Keratinocyte (primary cell): ENCODE results near the gene PRKCZ. TPM values are rescaled to one million over a fixed set of nuclear protein-coding genes. Genes with fewer than 3 reads are reported as not detected.

Source experiments
- DNase-seq: peaks from one replicate; pipeline ENCODE4 v3.0.0-alpha.2; 2011; ENCODE audit warnings: low read depth, missing footprints, low spot score
- FAIRE-seq: peaks from 2 replicates; lab custom pipeline; 2011; peaks lifted over from hg19 to GRCh38; lab: Jason Lieb, UNC
- H2AFZ ChIP-seq: 2 replicates; pipeline ENCODE4 v1.6.0; 2012; ENCODE audit warnings: low read length, control low read depth, inconsistent platforms; ENCODE audit not compliant: control insufficient read depth
- H3K27ac ChIP-seq: 2 replicates; pipeline ENCODE4 v1.5.1; 2011; ENCODE audit warnings: low read length; ENCODE audit not compliant: control insufficient read depth, insufficient read depth
- H3K27me3 ChIP-seq: 3 replicates; pipeline ENCODE4 v1.6.0; 2011; ENCODE audit warnings: low read length; ENCODE audit not compliant: control insufficient read depth, insufficient read depth; ENCODE audit errors: extremely low read depth
- H3K36me3 ChIP-seq, 2 experiments: 2 replicates in 1 of 2; 3 replicates in 1 of 2; pipeline ENCODE4 v1.5.1; 2011; ENCODE audit warnings: low read length in 2 of 2, mild to moderate bottlenecking in 1 of 2; ENCODE audit not compliant: control insufficient read depth in 2 of 2, insufficient read depth in 2 of 2; ENCODE audit errors: extremely low read depth in 1 of 2
- H3K4me1 ChIP-seq: 3 replicates; pipeline ENCODE4 v1.5.1; 2011; ENCODE audit warnings: low read length; ENCODE audit not compliant: control insufficient read depth, insufficient read depth; ENCODE audit errors: extremely low read depth
- H3K4me2 ChIP-seq: 3 replicates; pipeline ENCODE4 v1.6.0; 2011; ENCODE audit warnings: low read depth, low read length; ENCODE audit not compliant: control insufficient read depth, insufficient read depth; ENCODE audit errors: extremely low read depth
- H3K4me3 ChIP-seq, 3 experiments: fragments of 200-600 bp in 1 of 3; sonication (generic) in 1 of 3; 2 replicates in 2 of 3; 3 replicates in 1 of 3; pipeline ENCODE4 v1.5.1; 2011 to 2016; ENCODE audit warnings: low read length in 3 of 3, mild to moderate bottlenecking in 3 of 3, control low read depth in 2 of 3, inconsistent platforms in 1 of 3, low read depth in 1 of 3, mixed read lengths in 1 of 3, mixed run types in 1 of 3, moderate library complexity in 1 of 3; ENCODE audit not compliant: control insufficient read depth in 2 of 3, insufficient read depth in 2 of 3; ENCODE audit errors: extremely low read depth in 1 of 3
- H3K79me2 ChIP-seq: 2 replicates; pipeline ENCODE4 v1.6.0; 2012; ENCODE audit warnings: low read length; ENCODE audit not compliant: control insufficient read depth, insufficient read depth
- H3K9ac ChIP-seq: 3 replicates; pipeline ENCODE4 v1.6.0; 2011; ENCODE audit warnings: low read length; ENCODE audit not compliant: control insufficient read depth, insufficient read depth; ENCODE audit errors: extremely low read depth
- H3K9me1 ChIP-seq: 3 replicates; pipeline ENCODE4 v1.6.0; 2011; ENCODE audit warnings: low read length; ENCODE audit not compliant: control insufficient read depth, insufficient read depth; ENCODE audit errors: extremely low read depth
- H3K9me3 ChIP-seq: 2 replicates; pipeline ENCODE4 v1.5.1; 2012; ENCODE audit warnings: low read depth, low read length; ENCODE audit not compliant: control insufficient read depth
- H4K20me1 ChIP-seq: 3 replicates; pipeline ENCODE4 v1.6.0; 2011; ENCODE audit warnings: low read length; ENCODE audit not compliant: control insufficient read depth, insufficient read depth; ENCODE audit errors: extremely low read depth
- EZH2 ChIP-seq: IDR thresholded peaks from one replicate; pipeline ENCODE4 v1.6.1; 2012; ENCODE audit warnings: inconsistent platforms, mild to moderate bottlenecking, low read length, moderate library complexity
- dilution Hi-C: fragments of 300-500 bp; cut with MboI; formaldehyde crosslinking; loops from one replicate; pipeline ENCODE4 v1.7.0; 2020; ENCODE audit warnings: low sequenced_read_pairs; ENCODE audit not compliant: extremely low pct_ligation_motif_present
- polyA plus RNA-seq, 5 experiments: library from polyadenylated mRNA; depleted of rRNA in 3 of 5; stranded (reverse) in 3 of 5; stranded (forward) in 1 of 5; unstranded in 1 of 5; fragments of >200 nt; gene quantifications; 1 replicate in 1 of 5; 2 replicates in 3 of 5; 3 replicates in 1 of 5; pipeline versions ENCODE4 v1.2.1 to v1.2.3, GENCODE V29; 2011 to 2012; ENCODE audit warnings: missing spikeins in 2 of 5, low read depth in 1 of 5, low replicate concordance in 1 of 5
- TF ChIP-seq, protein P1 (sequence below), 3 experiments: IDR thresholded peaks in 1 of 3; conservative IDR thresholded peaks in 1 of 3; optimal IDR thresholded peaks in 1 of 3; 2 replicates in 2 of 3; 3 replicates in 1 of 3; pipeline versions ENCODE3 to v1.5.1; 2011; ENCODE audit warnings: low read length in 3 of 3, mild to moderate bottlenecking in 3 of 3, moderate library complexity in 2 of 3, control low read depth in 1 of 3, inconsistent platforms in 1 of 3; ENCODE audit not compliant: insufficient read depth in 2 of 3; ENCODE audit errors: extremely low read depth in 1 of 3

The PRKCZ gene
- polyA plus RNA-seq, 1 donor (not counting 4 experiments of a cell fraction or from before 2014, with no cell fraction given): 36.3 TPM

DNA sequence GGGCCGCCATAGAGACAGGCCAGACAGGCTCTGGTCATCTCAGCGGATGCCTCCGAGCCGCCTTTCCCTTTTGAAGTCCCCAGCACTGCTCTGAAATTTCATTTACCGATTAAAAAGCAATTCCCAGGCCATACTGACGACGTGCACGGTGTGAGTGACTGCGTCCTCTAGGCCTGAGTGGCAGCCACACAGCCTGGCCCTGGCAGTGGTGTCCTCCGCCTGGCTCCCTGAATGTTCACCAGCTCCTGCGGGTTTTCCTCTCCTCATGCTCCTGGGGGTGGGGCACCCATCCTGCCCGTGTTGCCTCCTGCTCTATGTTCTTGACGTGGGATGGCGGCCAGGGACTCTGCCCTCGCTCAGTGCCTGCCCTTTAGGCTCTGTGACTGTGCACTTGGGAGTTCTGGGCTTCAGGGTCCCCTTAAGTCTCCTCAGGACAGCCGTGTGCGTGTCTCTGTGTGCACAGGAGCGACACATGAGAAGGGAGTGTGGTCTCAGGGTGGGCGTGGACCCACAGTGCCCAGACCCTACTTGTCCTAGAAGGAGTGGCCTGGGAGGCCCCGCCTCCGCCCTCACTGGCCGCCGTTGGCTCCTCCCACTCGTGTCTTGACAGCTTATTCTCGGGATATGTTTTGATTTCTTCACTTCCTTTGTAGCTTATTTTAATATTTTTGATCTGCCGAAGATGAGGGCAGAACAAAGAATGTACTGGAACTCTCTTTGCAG is 181.5 kb downstream of the PRKCZ start:
- peaks cover 59% of the 10 kb centered on the region for H4K20me1 ChIP-seq

DNA sequence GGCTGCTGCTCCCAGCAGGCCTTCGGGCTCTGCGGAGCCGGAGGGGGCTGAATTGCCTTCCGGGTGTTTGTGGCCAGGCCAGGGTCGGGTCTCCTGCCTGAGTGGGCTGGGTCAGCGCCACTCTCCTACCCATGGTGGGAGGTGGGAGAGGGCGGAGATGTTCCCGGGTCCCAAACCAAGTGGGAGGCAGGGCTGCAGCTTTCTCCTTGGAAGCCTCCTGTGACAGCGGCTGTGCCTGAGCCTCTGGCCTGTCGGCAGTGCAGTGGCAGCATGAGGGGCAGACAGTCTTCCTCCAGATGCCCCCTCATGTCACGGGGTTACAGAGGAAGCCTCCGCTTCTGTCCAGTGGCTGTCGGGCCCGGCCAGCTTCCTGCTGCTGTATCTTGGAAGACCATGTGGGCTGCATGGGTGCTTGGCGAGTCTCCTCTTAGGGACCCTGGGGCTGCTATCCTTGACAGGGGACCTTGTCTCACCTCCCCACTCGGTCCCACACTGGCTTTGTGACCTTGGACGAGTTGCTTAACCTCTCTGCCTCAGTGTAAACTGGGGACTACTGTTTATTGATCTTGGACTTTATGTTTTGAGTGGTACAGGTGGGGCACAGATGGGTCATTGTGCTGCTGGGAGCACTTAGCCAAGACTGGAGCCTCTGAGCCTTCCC is 182.2 kb downstream of the PRKCZ start:
- Histone ChIP-seq H3K4me3 (peak overlapping the region; percentile 54 to 88 (median 87)), H2AFZ (no peak overlapping the region), H3K9ac (peak overlapping the region; percentile 88), H3K27ac (peak overlapping the region; percentile 66), H3K4me1 (peaks cover 41% of the 10 kb centered on the region), H3K4me2 (peak overlapping the region; percentile 88), H3K9me3 (no peaks in the 10 kb centered on the region), H3K27me3 (no peaks in the 10 kb centered on the region), H4K20me1 (peaks cover 63% of the 10 kb centered on the region), H3K36me3 (no peaks in the 10 kb centered on the region), H3K79me2 (peaks cover 87% of the 10 kb centered on the region), H3K9me1 (no peaks in the 10 kb centered on the region)
- no peak for TF ChIP-seq EZH2
- TF ChIP-seq, protein P1, sequence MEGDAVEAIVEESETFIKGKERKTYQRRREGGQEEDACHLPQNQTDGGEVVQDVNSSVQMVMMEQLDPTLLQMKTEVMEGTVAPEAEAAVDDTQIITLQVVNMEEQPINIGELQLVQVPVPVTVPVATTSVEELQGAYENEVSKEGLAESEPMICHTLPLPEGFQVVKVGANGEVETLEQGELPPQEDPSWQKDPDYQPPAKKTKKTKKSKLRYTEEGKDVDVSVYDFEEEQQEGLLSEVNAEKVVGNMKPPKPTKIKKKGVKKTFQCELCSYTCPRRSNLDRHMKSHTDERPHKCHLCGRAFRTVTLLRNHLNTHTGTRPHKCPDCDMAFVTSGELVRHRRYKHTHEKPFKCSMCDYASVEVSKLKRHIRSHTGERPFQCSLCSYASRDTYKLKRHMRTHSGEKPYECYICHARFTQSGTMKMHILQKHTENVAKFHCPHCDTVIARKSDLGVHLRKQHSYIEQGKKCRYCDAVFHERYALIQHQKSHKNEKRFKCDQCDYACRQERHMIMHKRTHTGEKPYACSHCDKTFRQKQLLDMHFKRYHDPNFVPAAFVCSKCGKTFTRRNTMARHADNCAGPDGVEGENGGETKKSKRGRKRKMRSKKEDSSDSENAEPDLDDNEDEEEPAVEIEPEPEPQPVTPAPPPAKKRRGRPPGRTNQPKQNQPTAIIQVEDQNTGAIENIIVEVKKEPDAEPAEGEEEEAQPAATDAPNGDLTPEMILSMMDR (optimal IDR thresholded peaks at IDR 0.05 in 1 of 3, IDR thresholded peaks at IDR 0.05 in 1 of 3, conservative IDR thresholded peaks at IDR 0.05 in 1 of 3; ENCODE audit: extremely low read depth in 1 of 3, insufficient read depth in 2 of 3, low read length in 3 of 3): no peak
- FAIRE-seq: no peak
- no peak for DNase-seq
- dilution Hi-C loops: no loop called here

More for the DNA sequence above, 181.5 kb downstream of the PRKCZ start:
- dilution Hi-C loops: no loop called here
- peaks cover 41% of the 10 kb centered on the region for H3K4me1 ChIP-seq
- no peaks in the 10 kb centered on the region for H3K9me3 ChIP-seq
- H3K4me2 ChIP-seq: peak overlapping the region; percentile 88
- DNase-seq (peak; percentile 54), FAIRE-seq (peak; percentile 88)
- TF ChIP-seq, protein P1 (optimal IDR thresholded peaks at IDR 0.05 in 1 of 3, IDR thresholded peaks at IDR 0.05 in 1 of 3, conservative IDR thresholded peaks at IDR 0.05 in 1 of 3; ENCODE audit: extremely low read depth in 1 of 3, insufficient read depth in 2 of 3, low read length in 3 of 3): no peak
- TF ChIP-seq EZH2: no peak
- peaks cover 80% of the 10 kb centered on the region for H3K79me2 ChIP-seq
- peak overlapping the region; percentile 66 for H3K27ac ChIP-seq
- no peak overlapping the region for H2AFZ ChIP-seq
- H3K9me1 ChIP-seq: no peaks in the 10 kb centered on the region
- peak overlapping the region; percentile 54 to 88 (median 87) for H3K4me3 ChIP-seq
- H3K36me3 ChIP-seq: no peaks in the 10 kb centered on the region
- H3K9ac ChIP-seq: peak overlapping the region; percentile 88
- H3K27me3 ChIP-seq: no peaks in the 10 kb centered on the region
